ENCODE data around the gene RASSF3.

DNA sequence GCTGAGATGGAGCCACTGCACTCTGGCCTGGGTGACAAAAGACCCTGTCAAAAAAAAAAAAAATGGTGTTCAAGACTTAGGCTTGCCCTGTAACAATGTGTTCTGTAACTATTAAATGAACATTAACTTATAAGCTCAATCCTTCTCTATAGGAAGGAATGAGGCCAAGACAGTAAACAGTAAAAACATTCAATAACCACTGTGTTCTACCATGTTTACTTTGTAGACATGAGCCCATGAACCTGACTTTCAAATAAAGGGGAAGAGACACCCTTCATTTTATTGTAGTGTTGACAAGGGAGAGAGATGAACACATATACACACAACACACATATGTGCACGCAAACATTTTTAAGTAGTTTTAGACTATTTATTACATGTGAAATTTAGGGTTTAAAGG lies 20.1 kb upstream of the RASSF3 start:
- TF ChIP-seq, protein P1, sequence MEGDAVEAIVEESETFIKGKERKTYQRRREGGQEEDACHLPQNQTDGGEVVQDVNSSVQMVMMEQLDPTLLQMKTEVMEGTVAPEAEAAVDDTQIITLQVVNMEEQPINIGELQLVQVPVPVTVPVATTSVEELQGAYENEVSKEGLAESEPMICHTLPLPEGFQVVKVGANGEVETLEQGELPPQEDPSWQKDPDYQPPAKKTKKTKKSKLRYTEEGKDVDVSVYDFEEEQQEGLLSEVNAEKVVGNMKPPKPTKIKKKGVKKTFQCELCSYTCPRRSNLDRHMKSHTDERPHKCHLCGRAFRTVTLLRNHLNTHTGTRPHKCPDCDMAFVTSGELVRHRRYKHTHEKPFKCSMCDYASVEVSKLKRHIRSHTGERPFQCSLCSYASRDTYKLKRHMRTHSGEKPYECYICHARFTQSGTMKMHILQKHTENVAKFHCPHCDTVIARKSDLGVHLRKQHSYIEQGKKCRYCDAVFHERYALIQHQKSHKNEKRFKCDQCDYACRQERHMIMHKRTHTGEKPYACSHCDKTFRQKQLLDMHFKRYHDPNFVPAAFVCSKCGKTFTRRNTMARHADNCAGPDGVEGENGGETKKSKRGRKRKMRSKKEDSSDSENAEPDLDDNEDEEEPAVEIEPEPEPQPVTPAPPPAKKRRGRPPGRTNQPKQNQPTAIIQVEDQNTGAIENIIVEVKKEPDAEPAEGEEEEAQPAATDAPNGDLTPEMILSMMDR (conservative IDR thresholded peaks at IDR 0.05): no peak
- no peak for TF ChIP-seq ZFX (IDR thresholded peaks at IDR 0.05)
